HepG2 (cell line): Measurements from ENCODE around the gene ICAM2. TPM values are rescaled to one million over a fixed set of nuclear protein-coding genes. Genes with fewer than 3 reads are reported as not detected.
A peak's percentile ranks its signal among the peaks of the same experiment; 100 is the strongest.
"Not testable (repeated sequence)": the region's sequence is repeated elsewhere in the genome, so short reads cannot be mapped to it uniquely, and the experiment has no call there.

Source experiments
- ATAC-seq: fragments of 200-7000 bp; cut with Tn5 transposase; 3 replicates; pipeline ENCODE4 v1.9.1; 2020; ENCODE audit warnings: mild to moderate bottlenecking, moderate library complexity
- BruUV-seq: library from RNA; stranded (reverse); fragments of 400-500 nt; replicated peaks from 2 replicates; lab custom pipeline; 2021; lab: Mats Ljungman, UMichigan
- CTCF ChIA-PET: fragments of 300-600 bp; formaldehyde crosslinking; extraction: SDS; loops from one replicate; lab custom pipeline; 2021; ENCODE audit warnings: low total read pairs, inconsistent platforms, low intra/inter-chr PET ratio; lab: Yijun Ruan, JAX
- POLR2A ChIA-PET: fragments of 350-600 bp; sonication (Branson Sonifier 250); formaldehyde crosslinking; loops from one replicate; lab custom pipeline; 2020; ENCODE audit warnings: antibody characterized with exemption, inconsistent platforms; lab: Yijun Ruan, JAX
- DNase-seq: peaks from one replicate; pipeline ENCODE4 v3.0.0-alpha.2; 2015; ENCODE audit warnings: low spot score
- FAIRE-seq: peaks from 3 replicates; lab custom pipeline; 2011; peaks lifted over from hg19 to GRCh38; lab: Jason Lieb, UNC
- H2AFZ ChIP-seq: one replicate; pipeline ENCODE4 v1.6.1; 2011; ENCODE audit warnings: low read length, inconsistent platforms
- H3K27ac ChIP-seq: fragments of 300-600 bp; 3 replicates; pipeline ENCODE4 v1.8.0; 2011; ENCODE audit warnings: mixed run types, mild to moderate bottlenecking, mixed read lengths, low read length, inconsistent platforms; ENCODE audit not compliant: insufficient read depth; ENCODE audit errors: extremely low read length
- H3K27me3 ChIP-seq, 2 experiments: fragments of 200-600 bp in 1 of 2; 2 replicates in 1 of 2; 3 replicates in 1 of 2; pipeline versions ENCODE4 v1.6.0 to v1.8.0; 2011; ENCODE audit warnings: low read length in 2 of 2, mild to moderate bottlenecking in 2 of 2, moderate library complexity in 2 of 2, inconsistent platforms in 1 of 2; ENCODE audit not compliant: insufficient read depth in 2 of 2, control insufficient read depth in 1 of 2
- H3K36me3 ChIP-seq, 2 experiments: fragments of 200-600 bp in 1 of 2; replicated peaks in 1 of 2; 2 replicates in 1 of 2; 3 replicates in 1 of 2; pipeline versions ENCODE4 v1.5.1 to v1.8.0; 2011; ENCODE audit warnings: low read length in 2 of 2, inconsistent platforms in 1 of 2; ENCODE audit not compliant: insufficient read depth in 2 of 2, control insufficient read depth in 1 of 2
- H3K4me1 ChIP-seq: 2 replicates; pipeline ENCODE4 v1.5.1; 2012; ENCODE audit warnings: low read length, inconsistent platforms; ENCODE audit not compliant: insufficient read depth
- H3K4me2 ChIP-seq: 2 replicates; pipeline ENCODE4 v1.6.0; 2011; ENCODE audit warnings: low read depth, low read length, inconsistent platforms
- H3K4me3 ChIP-seq, 3 experiments: fragments of 200-600 bp in 1 of 3; sonication (generic), shearing (Covaris generic) in 1 of 3; replicated peaks in 1 of 3; 2 replicates each; pipeline ENCODE4 v1.5.1; 2011 to 2016; ENCODE audit warnings: low read length in 3 of 3, inconsistent platforms in 2 of 3, low read depth in 2 of 3, mild to moderate bottlenecking in 2 of 3, control low read depth in 1 of 3, mixed read lengths in 1 of 3; ENCODE audit not compliant: insufficient read depth in 1 of 3
- H3K79me2 ChIP-seq: one replicate; pipeline ENCODE4 v1.6.1; 2011; ENCODE audit warnings: low read length, inconsistent platforms; ENCODE audit not compliant: insufficient read depth
- H3K9ac ChIP-seq: 2 replicates; pipeline ENCODE4 v1.6.0; 2011; ENCODE audit warnings: mild to moderate bottlenecking, low read depth, low read length, inconsistent platforms; ENCODE audit not compliant: insufficient read depth
- H3K9me3 ChIP-seq: 2 replicates; pipeline ENCODE4 v1.5.1; 2012; ENCODE audit warnings: mild to moderate bottlenecking, low read length
- H4K20me1 ChIP-seq: 2 replicates; pipeline ENCODE4 v1.6.0; 2011; ENCODE audit warnings: inconsistent platforms, mild to moderate bottlenecking, low read length, moderate library complexity; ENCODE audit not compliant: insufficient read depth
- AKAP8 ChIP-seq: sonication (generic); formaldehyde crosslinking; IDR thresholded peaks from 2 replicates; pipeline ENCODE4 v1.5.1; 2020; ENCODE audit warnings: mild to moderate bottlenecking, missing genetic modification reagents
- ATF6 ChIP-seq: sonication (generic); formaldehyde crosslinking; conservative IDR thresholded peaks from 2 replicates; pipeline ENCODE4 v1.4.0; 2020; ENCODE audit warnings: missing genetic modification reagents
- BRD4 ChIP-seq: sonication (generic); formaldehyde crosslinking; IDR thresholded peaks from 2 replicates; pipeline ENCODE4 v1.4.0; 2020; ENCODE audit warnings: missing genetic modification reagents
- IRF2 ChIP-seq: IDR thresholded peaks from 2 replicates; pipeline ENCODE4 v1.6.1; 2018; ENCODE audit warnings: missing genetic modification reagents, missing compliant biosample characterization
- MEF2D ChIP-seq: sonication (generic); formaldehyde crosslinking; IDR thresholded peaks from 2 replicates; pipeline ENCODE4 v1.5.1; 2020; ENCODE audit warnings: mild to moderate bottlenecking, missing genetic modification reagents
- MTF1 ChIP-seq: sonication (generic); formaldehyde crosslinking; IDR thresholded peaks from 2 replicates; pipeline ENCODE4 v1.5.0; 2020; ENCODE audit warnings: missing genetic modification reagents
- PREB ChIP-seq: sonication (generic); formaldehyde crosslinking; IDR thresholded peaks from 2 replicates; pipeline ENCODE4 v1.4.0; 2020; ENCODE audit warnings: missing genetic modification reagents
- ZBTB10 ChIP-seq: sonication (generic); formaldehyde crosslinking; IDR thresholded peaks from 2 replicates; pipeline ENCODE4 v1.4.0; 2020; ENCODE audit warnings: missing genetic modification reagents, borderline replicate concordance
- ZNF276 ChIP-seq: sonication (generic); formaldehyde crosslinking; IDR thresholded peaks from 2 replicates; pipeline ENCODE4 v1.4.0; 2020; ENCODE audit warnings: mild to moderate bottlenecking, low read depth, missing genetic modification reagents
- ZNF501 ChIP-seq: sonication (generic); formaldehyde crosslinking; IDR thresholded peaks from 2 replicates; pipeline ENCODE4 v1.5.1; 2020; ENCODE audit warnings: mild to moderate bottlenecking, moderate library complexity, missing genetic modification reagents
- ZNF746 ChIP-seq: sonication (generic); formaldehyde crosslinking; IDR thresholded peaks from 2 replicates; pipeline ENCODE4 v1.8.0; 2022; ENCODE audit warnings: mild to moderate bottlenecking, missing genetic modification reagents
- ZUFSP ChIP-seq: sonication (generic); formaldehyde crosslinking; IDR thresholded peaks from 2 replicates; pipeline ENCODE4 v1.9.0; 2021; ENCODE audit warnings: missing genetic modification reagents, mild to moderate bottlenecking, borderline replicate concordance
- WGBS: methylation state at CpG from one replicate; pipeline ENCODE4 v1.1.6; 2017; ENCODE audit warnings: low lambda C conversion rate; 5-methylcytosine and 5-hydroxymethylcytosine counted together
- in situ Hi-C: cut with HindIII; loops from 2 replicates; pipeline ENCODE4 v1.10.0; 2017; ENCODE audit warnings: low pct_unique_long_range_greater_than_20kb; ENCODE audit not compliant: extremely low pct_ligation_motif_present
- intact Hi-C: fragments of 100-400 bp; cut with micrococcal nuclease; formaldehyde crosslinking; loops from one replicate; pipeline ENCODE4 v1.10.0; 2022; ENCODE audit not compliant: unreplicated experiment
- polyA plus RNA-seq, 8 experiments: library from polyadenylated mRNA; depleted of rRNA in 3 of 8; stranded (reverse) in 7 of 8; unstranded in 1 of 8; fragments of >200 nt; fragmentation: Illumina TruSeq in 4 of 8; extraction: Trizol in 4 of 8; gene quantifications; 2 replicates each; pipeline versions ENCODE4 v1.2.1 to v1.2.3, GENCODE V29; 2011 to 2016; ENCODE audit warnings: low read depth in 4 of 8, missing spikeins in 1 of 8, mixed read lengths in 1 of 8; ENCODE audit not compliant: insufficient read depth in 1 of 8
- total RNA-seq, 5 experiments: library from RNA; depleted of rRNA; stranded (reverse); fragments of >200 nt; fragmentation: Illumina TruSeq; extraction: Trizol; gene quantifications; 2 replicates each; pipeline ENCODE4 v1.2.3, GENCODE V29; 2016; ENCODE audit warnings: low read depth in 1 of 5

ICAM2 gene
- total and polyA plus RNA-seq, 2 of the 13 experiments (the other 11 are each of a cell fraction or from before 2014, with no cell fraction given) = 10.9 to 20.8 TPM

- H3K79me2 ChIP-seq, in situ Hi-C loops, DNase-seq, H3K9me3 ChIP-seq, ATAC-seq, BruUV-seq, H3K27me3 ChIP-seq, H4K20me1 ChIP-seq, CTCF ChIA-PET, H3K36me3 ChIP-seq: not testable (repeated sequence)
- Histone ChIP-seq H3K4me1 (peaks cover 58% of the 10 kb centered on the region), H2AFZ (peak overlapping the region; percentile 56), H3K27ac (peak overlapping the region; percentile 1), H3K4me3 (peak overlapping the region; percentile 36 to 67 (median 37); a peak in 4 of 6 replicates), H3K9ac (peak overlapping the region; percentile 52), H3K4me2 (peak overlapping the region; percentile 81)
- peak; percentile 23 for FAIRE-seq
- WGBS = 53% methylated on average over 5 of the region's 5 CpGs
- POLR2A ChIA-PET = interaction anchor here (0.7 to 1.2 kb wide), 3 partner anchors 14 to 127 kb away, joined by 3 read pairs; no protein-coding TSS in a partner anchor
- intact Hi-C loops = loop anchor here (5.0 kb wide), 1 partner anchor 1640 kb away; no protein-coding TSS in a partner anchor
- TF ChIP-seq MTF1 (CRISPR knock-in tag) (0 out of 2 replicates have a peak, but pooled peaks have one; percentile 11), PREB (CRISPR knock-in tag) (0 out of 2 replicates have a peak, but pooled peaks have one; percentile 5), ZNF501 (CRISPR knock-in tag) (0 out of 2 replicates have a peak, but pooled peaks have one; percentile 21), ZBTB10 (CRISPR knock-in tag) (0 out of 2 replicates have a peak, but pooled peaks have one; percentile 3), ZNF746 (0 out of 2 replicates have a peak, but pooled peaks have one; percentile 14), MEF2D (CRISPR knock-in tag) (0 out of 2 replicates have a peak, but pooled peaks have one; percentile 4), ZNF276 (CRISPR knock-in tag) (0 out of 2 replicates have a peak, but pooled peaks have one; percentile 8), BRD4 (CRISPR knock-in tag) (0 out of 2 replicates have a peak, but pooled peaks have one; percentile 19), ATF6 (CRISPR knock-in tag) (0 out of 2 replicates have a peak, but pooled peaks have one; percentile 63), IRF2 (CRISPR knock-in tag) (0 out of 2 replicates have a peak, but pooled peaks have one; percentile 7), AKAP8 (0 out of 2 replicates have a peak, but pooled peaks have one; percentile 42), ZUFSP (CRISPR knock-in tag) (0 out of 2 replicates have a peak, but pooled peaks have one; percentile 28)
Measured at GRCh38 chr17:64007089-64007837, 13.2 kb downstream of the ICAM2 start.
